GM19035 (cell line): ENCODE measurements around the gene LRRN1.

Experiments used
- ATAC-seq: cut with Tn5 transposase; IDR thresholded peaks from one replicate; pipeline ENCODE4 v1.9.1; 2021; ENCODE audit not compliant: unreplicated experiment

LRRN1 gene

DNA sequence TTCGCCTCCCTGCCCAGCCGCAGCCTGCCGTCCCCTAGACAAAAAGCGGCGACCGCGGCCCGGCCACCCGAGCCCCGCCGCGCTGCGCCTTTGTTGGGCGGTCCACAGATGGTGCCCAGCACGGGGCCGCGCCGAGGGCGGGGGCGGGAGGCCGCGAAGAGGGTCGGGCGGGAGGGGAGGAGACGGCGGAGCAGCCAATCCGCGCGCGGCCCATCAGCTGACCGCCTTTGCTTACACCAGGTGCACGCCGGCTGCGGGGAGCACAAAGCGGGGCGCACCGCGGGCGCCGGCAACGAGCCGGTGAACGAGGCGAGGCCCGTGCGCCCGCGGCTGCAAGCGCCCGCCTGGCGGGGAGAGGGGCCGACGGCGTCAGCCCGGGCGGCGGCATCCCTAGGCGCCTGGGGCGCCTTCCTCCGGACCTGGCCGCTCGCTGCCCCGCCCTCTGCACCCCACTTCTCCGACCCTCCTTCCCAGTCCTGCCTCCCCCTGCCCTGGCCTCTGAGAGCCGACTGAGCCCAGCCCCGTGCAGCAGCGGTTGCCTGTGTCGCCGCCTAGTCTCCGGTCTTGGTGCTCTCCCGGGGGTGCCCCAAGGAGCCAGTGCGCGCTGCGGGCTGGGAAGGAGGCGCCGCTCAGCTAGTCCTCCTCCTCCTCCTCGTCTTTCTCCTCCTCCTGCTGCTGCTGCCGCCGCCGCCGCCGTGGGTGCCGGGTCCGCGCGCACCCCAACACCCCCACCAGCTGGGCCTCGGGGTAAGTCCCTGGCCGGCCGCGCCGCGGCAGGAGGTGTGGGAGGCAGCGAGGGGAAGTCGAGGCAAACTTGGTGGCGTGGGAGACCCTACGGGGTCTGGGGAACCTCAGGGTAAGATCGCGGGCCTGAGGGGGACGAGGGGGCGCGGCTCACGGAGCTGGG, at the start of gene LRRN1:
Gene LRRN1 (plus strand): TSS at position 259 of the 907 bp plus-strand sequence. CDS start 45,211 bp downstream, outside the sequence.
- peak; percentile 48 for ATAC-seq

DNA sequence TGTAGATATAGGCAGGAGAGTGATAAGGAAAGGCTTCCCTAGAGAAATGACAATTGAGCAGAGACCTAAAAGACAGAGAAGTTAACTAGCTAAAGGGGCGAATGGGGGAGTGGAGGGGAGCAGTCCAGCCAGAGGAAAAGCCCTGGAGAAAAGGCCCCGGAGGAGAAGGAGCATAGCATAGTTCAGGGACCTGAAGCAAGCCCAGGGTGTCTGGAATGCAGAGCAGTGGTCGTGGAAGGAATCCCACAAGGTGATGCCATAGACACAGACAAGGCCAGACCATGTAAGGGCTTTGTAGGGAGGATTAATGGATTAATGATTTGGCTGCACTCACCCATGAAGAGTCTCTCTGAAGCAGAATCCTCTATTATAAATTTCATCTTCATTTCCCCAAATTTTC, 45.8 kb upstream of the LRRN1 start:
- ATAC-seq: no peak

GRCh38 chr3:3765661-3766060, 33.6 kb upstream of the LRRN1 start:
- ATAC-seq: no peak

DNA sequence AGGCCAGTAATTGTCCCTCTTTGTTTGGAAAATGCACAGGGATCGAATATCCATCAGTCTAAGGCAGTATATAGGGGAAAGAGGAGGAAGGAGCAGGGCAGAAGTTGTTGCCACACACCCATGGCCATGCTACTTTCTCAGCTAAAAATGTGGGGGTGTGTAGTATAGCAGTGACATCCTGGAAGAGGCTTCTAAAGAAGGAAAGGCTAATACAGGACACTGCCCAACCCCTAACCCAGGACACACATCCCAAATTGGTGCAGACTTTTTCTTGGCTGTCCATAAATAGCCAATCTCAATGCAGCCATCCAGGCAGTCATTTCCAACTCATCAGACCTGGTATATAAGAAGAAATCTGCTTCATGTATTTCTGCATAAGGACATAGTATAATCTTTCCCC, 33.1 kb upstream of the LRRN1 start:
- ATAC-seq: no peak

- ATAC-seq: no peak
These were observed 28.1 kb upstream of the LRRN1 start for GRCh38 chr3:3771094-3771493.

DNA sequence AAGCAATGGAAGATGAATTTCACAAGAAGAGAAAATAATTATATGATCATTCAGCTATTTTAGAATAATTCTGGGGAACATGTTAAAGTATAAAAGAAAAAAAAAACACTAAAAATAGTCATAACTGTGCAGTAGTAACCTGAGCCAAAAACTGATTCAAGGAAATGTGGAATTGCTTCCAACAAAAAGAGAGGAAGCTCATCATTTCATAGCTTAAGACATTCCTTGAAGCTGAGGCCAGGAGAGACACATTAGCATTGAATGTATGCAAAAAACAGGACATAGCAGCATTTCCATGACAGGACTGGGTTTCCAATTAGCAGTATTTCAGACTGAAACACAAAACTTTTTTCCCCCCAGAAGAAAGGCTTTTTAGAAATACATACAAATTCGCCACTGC, 27.7 kb upstream of the LRRN1 start:
- ATAC-seq: no peak

DNA sequence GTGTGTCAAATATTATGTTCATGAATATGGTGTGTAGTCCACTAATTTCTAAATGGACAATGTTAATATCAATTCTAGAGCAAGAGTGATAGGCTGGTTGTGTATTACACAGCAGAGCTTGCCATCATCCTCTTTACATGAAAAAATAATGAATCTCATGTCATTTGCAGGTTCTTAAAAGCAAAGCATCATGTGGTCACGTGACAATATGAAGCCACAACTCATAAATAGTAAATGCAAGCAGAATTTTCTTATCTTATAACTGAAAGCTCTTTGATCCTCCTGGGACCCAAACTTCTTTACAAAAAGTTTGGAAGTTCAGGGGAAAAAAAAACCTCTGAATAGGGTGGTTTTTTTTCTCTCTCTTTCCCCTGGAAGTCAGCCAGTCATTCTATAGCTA, 26.9 kb upstream of the LRRN1 start:
- no peak for ATAC-seq

- no peak for ATAC-seq
These were observed 26.3 kb upstream of the LRRN1 start for GRCh38 chr3:3772920-3773319.

- ATAC-seq: no peak
These were observed 22.6 kb upstream of the LRRN1 start for GRCh38 chr3:3776607-3777006.

GRCh38 chr3:3778216-3778615, 21.0 kb upstream of the LRRN1 start:
- no peak for ATAC-seq

- ATAC-seq: no peak
These were observed 20.5 kb upstream of the LRRN1 start for GRCh38 chr3:3778641-3779270.

- ATAC-seq: no peak
These were observed 16.8 kb upstream of the LRRN1 start for GRCh38 chr3:3782457-3782856.

- no peak for ATAC-seq
These were observed 16.0 kb upstream of the LRRN1 start for GRCh38 chr3:3783210-3783609.

DNA sequence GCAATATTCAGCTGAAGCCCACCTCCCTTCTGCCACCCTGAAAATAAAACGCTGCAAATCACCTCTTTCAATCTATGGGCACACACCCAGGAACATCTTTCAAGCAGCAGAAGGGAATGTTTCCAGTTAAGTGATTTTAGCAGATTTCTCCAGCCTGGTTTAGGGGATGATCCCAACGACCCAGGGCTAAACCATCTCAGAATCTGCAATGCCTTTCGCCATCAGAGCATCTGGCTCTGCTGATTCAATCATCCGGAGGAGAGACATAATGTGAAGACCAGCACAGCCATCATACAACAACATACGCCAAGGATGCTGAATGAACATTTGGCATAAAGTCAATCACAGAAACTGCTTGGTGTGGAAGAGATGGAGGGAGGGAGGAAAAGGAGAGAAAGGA, 15.5 kb upstream of the LRRN1 start:
- no peak for ATAC-seq

GRCh38 chr3:3792391-3792790, 6.8 kb upstream of the LRRN1 start:
- no peak for ATAC-seq

GRCh38 chr3:3798631-3799113, 559 bp upstream of the LRRN1 start:
- peak; percentile 38 for ATAC-seq

GRCh38 chr3:3800080-3800455, 837 bp downstream of the LRRN1 start:
- no peak for ATAC-seq

DNA sequence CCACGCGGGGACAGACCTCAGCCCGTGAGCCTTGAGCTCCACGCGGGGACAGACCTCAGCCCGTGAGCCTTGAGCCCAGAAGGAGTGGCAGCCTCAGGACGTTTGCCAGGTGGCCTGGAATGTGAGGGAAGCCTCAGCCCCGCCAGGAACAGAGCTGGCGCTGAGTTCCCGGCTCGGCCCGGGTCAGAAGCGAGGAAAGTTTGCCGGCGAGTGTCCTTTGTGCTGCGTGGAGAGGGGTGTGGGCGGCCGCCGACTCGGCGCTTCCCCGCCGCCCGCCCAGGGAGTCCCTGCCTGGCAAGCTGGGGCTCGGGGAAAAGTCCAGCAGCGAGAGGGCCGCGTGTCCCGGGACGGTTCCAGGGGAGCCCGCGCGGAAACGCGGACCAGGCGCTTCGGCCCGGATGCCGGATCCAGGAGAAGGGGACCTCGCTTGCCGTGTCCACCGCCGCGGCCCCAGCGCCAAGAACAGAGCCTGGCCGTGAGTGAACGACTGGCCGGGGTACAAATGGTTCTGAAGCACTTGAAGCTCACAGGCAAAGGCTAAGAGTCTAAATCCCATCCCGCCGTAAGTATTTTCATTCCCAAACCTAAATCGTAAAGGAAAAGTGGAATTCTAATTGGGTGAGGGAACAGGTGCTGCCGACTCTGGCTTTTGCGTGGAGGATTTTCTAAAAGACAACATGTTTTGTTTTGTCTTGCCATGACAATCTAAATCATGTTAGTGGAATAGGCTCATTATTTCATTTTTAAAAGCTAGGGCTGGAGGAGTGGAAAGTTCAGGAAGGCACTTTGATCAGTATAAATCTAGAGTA, 1.7 kb downstream of the LRRN1 start:
- no peak for ATAC-seq

GRCh38 chr3:3801494-3801841, 2.2 kb downstream of the LRRN1 start:
- ATAC-seq: no peak

- no peak for ATAC-seq
These were observed 2.8 kb downstream of the LRRN1 start for GRCh38 chr3:3802046-3802445.

GRCh38 chr3:3804560-3804959, 5.3 kb downstream of the LRRN1 start:
- ATAC-seq: no peak

DNA sequence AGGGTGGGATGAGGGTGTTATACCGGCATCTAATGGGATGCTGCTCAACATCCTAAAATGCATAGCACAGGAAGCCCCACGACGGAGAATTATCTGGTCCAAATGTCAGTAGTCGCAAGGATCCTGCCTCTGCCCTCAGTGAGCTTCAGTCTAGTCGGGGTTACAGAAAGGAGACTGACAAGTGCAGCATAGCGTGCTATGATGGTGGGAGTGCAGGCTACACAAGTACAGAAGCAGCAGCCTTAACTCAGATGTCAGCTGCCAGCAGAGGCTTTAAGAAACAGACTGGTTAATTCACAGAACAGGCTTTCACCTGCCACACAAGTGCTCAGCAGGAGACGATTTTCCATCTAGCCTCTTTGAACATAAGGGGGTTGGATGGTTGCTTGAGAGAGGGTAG, 6.9 kb downstream of the LRRN1 start:
- ATAC-seq: no peak
